SIG-M5 treated with dmso at 0.1 percent for 504 hours (cell line): Measurements from ENCODE around the gene BBS9.

Experiments used
- DNase-seq: peaks from one replicate; lab custom pipeline; 2025; ENCODE audit not compliant: unreplicated experiment; lab: John Stamatoyannopoulos, UW

Gene BBS9

DNA sequence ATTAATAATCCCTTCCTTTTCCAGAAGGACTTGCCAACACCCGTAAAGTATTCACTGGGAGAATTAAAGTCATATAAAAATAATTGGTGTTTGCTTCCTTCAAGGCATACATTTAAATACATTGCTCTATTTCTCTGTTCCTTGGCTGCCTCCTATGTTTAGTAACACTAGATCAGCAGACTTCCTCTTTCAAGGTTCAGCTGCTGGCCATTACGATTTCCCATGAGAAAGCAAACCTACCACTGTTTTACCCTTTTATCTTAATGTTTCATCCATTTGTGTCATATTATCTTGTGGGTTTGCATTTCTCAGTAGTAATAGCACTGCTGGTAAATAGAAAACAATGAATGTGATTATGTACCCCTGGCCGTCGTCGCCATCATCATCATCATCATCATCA lies 462.1 kb downstream of the BBS9 start:
- peak; percentile 22 for DNase-seq

- DNase-seq, result no peak
These were observed 463.4 kb downstream of the BBS9 start for GRCh38 chr7:33592718-33593117.

GRCh38 chr7:33593611-33594010 lies 464.2 kb downstream of the BBS9 start:
- DNase-seq, result no peak

DNA sequence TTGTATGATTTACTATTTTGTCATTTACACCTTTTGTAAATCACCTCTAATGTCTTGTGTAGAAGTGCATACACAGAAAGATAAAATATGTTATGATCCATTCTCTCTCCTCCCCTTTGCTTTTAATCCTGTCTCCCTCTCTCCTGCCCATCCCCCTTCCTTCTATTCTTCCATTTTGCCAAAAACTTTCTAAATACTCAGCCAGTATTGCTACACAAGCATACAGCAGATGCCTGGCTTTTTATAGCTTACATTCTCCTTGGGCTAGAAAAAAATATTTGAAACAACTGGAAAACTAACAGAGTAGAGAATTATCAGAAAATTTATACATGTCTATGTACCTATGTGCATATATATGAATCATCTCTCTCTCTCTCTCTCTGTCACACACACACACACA lies 467.3 kb downstream of the BBS9 start:
- DNase-seq, result no peak

DNA sequence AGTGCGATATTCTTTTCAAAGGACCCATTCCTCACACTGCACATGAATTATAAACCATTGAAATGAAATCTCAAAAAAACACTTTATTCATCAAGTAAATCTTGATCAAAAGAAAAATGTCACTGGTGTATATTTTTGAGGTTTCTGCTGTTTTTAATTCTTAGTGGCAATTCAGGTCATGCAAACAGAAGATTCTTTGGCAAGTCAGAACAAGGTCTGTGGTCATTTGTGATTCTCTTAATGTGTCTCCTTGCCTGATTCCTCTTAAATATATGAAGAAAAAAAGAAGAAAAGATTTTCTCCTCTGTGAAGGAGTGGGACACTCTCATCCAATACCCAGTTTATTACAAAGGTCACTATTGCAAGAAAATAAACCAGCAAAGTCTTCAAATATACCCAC lies 467.8 kb downstream of the BBS9 start:
- DNase-seq, result no peak

DNA sequence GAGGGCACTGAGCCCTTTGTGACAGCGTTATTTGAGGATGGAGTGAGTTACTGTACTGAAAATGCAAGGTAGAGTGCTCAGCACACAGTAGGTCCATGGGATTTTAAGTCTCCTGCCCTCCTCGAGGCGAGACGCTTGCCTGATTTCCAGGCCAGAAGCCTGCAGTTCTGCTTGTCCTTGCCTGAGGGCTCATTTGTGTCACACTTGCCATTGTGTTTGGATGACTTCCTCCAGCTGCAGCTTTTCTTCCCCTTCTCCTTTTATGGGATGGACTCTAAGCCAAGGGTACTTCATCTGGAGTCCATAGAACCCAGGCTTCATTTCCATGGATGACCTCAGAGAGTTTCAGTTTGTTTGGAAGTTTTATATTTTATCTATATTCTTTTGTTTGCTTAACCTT lies 471.7 kb downstream of the BBS9 start:
- no peak for DNase-seq

- no peak for DNase-seq
These were observed 472.5 kb downstream of the BBS9 start for GRCh38 chr7:33601884-33602283.

DNA sequence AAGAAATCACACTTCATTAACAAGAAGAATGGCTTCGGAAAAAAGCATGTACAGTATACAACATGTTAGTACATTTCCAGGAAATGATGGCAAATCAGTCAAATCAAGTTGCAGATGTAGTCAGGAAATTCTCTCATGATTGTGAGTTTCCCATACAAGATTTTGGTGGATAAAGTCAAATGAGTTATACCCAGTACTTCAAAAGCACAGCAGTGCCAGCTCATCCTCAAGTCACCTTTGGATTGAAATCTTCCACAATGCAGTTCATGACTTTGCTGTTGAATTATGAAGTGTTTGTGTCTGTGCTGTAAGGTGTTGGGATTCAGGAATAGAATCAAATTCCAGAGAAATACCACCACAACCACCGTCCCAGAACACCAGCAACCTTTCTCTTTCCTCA lies 474.7 kb downstream of the BBS9 start:
- no peak for DNase-seq

DNA sequence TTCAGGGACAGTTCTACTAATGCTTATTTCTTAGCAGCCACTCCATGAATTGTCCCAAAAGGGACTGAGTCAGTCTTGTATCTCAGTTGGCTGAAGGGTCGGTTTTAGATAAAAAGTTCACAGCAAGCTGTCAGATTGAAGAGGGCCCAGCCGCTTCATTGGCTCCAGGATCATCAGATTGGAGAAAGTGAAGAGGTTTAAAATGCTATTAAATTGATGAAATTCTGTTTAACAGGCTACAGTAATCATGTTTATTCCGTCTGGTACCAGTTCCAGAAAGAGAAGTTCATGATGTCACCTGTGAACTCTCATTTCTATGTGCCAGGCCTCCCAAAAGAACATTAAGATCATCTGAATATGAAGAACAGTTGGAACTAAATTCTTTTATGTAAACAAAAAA lies 481.6 kb downstream of the BBS9 start:
- DNase-seq, result no peak

GRCh38 chr7:33612442-33612841 lies 483.1 kb downstream of the BBS9 start:
- no peak for DNase-seq

DNA sequence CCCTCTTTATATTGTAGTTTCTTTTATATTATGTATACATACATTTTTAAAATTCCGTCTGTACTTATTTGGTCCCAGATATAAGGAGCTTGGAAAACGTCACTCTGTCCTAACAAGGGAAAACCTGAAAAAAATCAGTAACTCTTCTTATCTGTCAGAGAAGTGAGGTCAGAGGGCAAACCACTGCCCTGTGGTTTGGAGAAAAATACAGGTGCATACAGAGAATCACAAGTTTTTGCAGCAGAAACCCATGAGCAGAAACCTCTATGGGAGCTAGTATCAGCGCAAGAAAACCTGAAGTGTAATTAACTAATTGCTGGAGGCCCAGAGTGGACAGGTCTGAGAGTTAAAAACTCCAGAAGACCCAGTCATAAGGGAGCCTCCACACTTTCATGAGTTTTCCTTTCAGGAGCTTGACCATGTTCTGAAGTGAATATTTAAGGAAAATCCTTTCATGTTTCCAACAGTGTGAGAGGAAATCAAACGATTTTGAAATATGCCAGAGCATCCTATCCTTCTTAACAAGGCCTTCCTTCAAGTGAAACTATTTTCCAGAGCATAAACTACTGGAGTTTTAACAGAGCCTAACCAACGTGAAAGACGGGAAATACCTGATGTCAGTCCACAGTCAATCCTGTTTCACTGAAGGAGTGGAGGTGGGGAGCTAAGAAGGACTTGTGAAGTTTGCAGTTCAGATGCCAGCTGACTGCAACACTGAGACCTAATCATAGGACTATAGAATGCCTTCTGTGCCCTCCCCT lies 485.2 kb downstream of the BBS9 start:
- DNase-seq, result no peak

DNA sequence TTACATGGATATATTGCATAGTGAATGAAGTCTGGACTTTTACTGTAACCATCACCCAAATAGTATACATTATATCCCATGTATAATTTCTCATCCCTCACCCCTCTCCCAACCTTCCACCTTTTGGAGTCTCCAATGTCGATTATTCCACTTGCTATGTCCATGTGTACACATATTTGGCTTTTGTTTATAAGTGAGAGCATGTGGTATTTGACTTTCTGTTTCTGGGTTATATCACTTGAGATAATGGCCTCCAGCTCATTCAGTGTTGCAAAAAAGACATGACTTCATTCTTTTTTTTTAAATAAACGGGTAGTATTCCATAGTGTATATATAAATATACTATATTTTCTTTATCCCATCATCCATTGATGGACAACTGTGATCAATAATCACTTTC lies 487.4 kb downstream of the BBS9 start:
- DNase-seq, result no peak

DNA sequence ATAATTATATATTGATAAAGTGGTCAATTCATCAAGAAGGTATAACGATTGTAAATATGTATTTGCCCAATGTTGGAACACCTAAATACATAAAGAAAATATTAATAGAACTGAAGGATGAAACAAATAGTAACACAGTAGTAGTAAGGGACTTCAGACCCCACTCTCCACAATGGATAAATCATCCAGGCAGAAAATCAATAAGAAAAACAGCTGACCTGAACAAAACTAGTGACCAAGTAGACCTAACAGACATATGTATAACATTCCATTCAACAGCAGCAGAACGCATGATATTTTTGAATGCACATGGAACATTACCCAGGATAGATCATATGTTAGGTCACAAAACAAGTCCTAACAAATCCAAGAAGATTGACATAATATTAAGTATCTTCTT lies 489.9 kb downstream of the BBS9 start:
- DNase-seq, result no peak

- no peak for DNase-seq
These were observed 493.9 kb downstream of the BBS9 start for GRCh38 chr7:33623267-33623666.

DNA sequence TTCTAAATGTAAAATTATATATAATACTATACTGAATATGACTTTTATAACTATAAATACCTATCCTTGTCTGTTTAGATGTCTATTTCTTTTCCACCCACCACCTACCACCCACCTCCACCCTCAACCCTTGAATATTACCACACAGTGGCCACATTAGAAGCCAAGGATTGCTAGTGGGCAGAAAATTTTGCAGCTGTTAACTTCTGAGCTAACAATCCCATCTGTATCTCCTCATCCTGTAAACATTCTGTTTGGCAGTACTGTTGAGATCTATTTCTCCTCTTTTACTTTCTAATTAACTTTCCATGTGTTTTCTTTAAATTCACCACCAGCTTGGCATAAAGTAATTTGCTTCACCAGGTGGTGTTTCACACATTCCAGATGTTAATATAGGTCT lies 494.9 kb downstream of the BBS9 start:
- DNase-seq, result no peak

DNA sequence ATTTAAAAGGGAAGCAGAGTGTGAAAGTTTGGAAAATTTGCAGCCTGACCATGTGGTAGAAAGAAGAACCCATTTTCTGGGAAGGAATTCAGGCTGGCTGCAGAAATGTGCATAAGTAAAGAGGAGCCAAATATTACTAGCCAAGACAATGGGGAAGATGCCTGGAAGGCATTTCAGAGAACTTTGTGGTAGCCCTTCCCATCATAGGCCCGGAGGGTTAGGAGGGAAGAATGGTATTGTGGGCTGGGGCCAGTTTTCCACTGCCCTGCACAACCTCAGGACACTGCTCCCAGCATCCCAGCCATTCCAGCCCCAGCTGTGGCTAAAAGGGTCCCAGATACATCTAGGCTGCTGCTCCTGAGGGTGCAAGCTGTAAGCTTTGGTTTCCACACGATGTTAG lies 497.5 kb downstream of the BBS9 start:
- DNase-seq, result no peak

DNA sequence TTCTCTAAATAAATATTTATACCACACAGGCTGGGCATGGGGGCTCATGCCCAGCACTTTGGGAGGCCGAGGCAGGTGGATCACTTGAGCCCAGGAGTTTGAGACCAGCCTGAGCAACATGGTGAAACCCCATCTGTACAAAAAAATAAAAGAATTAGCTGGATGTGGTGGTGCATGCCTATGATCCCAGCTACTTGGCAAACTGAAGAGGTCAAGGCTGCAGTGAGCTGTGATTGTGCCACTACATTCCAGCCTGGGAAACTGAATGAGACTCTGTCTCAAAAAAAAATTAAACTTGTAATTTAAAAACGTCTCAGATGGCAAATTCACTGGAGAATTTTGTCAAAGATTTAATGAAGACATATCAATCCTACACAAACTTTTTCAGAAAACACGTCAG lies 498.4 kb downstream of the BBS9 start:
- no peak for DNase-seq

DNA sequence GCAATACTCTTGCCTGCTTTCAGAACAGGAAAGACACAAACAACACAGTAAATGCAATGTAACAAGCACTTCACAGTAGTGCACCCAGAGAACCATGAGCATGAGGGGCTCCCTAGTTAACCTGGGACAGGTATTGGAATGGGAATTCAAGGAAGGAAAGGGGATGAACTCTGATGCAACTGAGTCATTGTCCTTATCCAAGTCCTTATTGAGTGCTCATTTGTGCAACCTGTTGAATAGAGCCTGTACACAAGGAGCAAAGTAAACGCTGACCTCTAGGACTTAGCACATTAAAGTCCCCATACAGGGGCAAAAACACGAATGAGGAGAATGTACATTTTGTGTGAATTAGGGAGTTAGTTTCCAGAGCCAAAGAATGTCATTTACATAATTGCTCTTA lies 499.5 kb downstream of the BBS9 start:
- DNase-seq, result no peak

- no peak for DNase-seq
These were observed 501.0 kb downstream of the BBS9 start for GRCh38 chr7:33630359-33630758.

GRCh38 chr7:33632322-33632721 lies 503.0 kb downstream of the BBS9 start:
- no peak for DNase-seq

DNA sequence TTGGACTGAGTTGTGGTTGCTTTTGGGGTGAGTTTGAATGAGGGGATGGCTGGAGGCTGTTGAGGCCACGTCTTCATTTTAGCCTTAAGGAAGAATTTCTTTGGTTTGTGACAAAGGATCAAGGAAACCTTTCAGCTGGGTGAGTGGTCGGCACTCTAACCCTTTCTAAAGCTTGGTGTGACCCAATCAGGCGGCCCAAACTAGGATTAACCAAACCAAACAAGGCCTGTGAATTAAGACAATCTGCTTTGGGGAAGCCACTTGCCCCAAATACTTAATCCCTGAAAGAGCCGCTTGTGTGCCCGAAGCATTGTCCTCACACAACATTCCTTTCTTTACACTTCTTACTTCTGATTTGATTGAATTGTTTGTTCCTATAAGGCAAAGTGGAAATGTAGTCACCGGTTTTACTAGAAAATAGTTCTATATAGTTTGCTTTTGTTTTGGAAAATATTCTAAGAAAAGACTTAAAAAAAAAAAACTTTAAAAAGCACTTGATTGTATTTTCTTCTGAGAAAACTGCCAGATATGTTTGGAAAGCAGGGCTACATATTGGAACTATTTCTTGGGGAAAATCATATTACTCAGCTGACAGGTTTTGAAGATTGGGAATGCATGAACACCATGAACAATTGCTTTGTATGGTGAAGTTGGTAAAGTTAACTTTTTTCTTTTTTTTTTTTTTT lies 503.6 kb downstream of the BBS9 start:
- no peak for DNase-seq

- DNase-seq, result no peak
These were observed 505.2 kb downstream of the BBS9 start for GRCh38 chr7:33634606-33635005.

DNA sequence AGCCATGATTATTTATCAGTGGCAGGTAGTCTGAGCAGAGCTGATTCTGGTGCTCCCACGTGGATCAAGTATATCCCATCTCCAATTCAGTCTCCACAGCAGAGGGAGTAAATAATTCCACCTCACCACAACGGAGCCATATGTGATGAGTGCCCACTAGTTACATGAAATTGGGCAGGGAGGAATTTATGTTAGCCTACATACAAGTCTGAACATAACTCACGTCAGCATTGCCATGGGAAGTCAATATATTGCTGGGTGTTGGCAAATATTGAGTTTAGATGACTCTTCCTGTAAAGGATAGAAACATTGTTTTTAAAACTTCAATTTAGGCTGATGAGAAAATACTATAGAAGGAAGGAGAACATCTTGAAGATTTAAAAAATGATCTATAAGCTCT lies 507.0 kb downstream of the BBS9 start:
- no peak for DNase-seq
